GM18502 (cell line): ENCODE measurements around the gene OTOGL.

Experiments used
- ATAC-seq: cut with Tn5 transposase; IDR thresholded peaks from one replicate; pipeline ENCODE4 v1.9.1; 2021; ENCODE audit warnings: mild to moderate bottlenecking; ENCODE audit not compliant: unreplicated experiment, poor library complexity

OTOGL gene

DNA sequence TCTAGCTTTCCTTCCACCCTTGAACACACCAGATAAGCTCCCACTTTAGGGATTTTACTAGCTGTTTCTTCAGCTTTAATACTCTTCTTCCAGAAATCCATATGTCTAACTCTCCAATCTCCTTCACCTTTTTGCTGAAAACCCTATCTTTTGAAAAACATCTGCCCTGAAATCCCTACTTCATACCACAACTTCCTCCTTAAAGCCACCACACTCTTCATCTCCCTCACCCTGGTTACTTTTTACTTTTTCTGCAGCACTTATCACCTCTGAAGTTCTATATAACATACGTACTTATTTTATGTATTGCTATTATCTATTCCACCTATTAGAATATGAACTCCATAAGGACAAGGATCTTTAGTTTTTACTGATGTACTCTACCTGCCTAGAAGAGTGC, 316.1 kb downstream of the OTOGL start:
- ATAC-seq, result no peak

DNA sequence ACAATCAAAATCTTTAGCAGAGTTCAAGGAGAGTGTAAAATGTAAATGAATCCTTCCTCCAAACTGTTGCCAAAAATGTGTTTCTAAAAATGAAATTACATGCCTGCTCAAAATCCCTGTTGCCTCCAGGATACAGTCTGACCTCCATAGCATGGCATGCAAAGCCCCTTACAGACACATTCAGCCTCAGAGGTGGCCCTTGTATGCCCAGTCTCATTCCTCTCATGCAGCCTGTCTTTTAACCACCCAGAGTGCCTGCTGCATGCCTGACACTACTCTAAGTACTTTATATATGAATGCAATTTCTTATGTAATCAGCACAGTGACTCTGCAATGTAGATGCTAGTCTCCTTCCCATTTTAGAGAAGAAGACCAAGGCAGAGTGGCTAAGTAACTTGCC, 320.3 kb downstream of the OTOGL start:
- no peak for ATAC-seq

DNA sequence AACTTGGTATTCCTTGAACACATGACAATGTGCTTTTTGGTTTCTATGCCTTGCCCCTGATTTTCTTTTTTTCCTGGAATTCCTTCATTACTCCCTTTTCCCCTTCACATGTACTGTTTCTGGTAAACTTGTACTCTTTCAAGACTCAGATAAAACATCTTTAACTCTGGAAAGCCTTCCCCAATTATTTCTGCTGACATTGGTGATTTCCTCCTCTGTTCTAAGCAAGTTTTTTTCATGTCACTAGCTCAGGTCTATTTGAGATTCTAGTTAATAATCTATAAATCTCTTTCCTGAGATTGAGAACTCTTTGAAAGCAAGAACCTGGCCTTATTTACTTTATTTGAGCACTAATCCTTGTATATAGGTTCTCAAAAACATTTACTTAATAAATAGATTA, 320.7 kb downstream of the OTOGL start:
- no peak for ATAC-seq

GRCh38 chr12:80422550-80422949, 323.2 kb downstream of the OTOGL start:
- no peak for ATAC-seq
